Measurements from ENCODE around the gene IQCN.

DNA sequence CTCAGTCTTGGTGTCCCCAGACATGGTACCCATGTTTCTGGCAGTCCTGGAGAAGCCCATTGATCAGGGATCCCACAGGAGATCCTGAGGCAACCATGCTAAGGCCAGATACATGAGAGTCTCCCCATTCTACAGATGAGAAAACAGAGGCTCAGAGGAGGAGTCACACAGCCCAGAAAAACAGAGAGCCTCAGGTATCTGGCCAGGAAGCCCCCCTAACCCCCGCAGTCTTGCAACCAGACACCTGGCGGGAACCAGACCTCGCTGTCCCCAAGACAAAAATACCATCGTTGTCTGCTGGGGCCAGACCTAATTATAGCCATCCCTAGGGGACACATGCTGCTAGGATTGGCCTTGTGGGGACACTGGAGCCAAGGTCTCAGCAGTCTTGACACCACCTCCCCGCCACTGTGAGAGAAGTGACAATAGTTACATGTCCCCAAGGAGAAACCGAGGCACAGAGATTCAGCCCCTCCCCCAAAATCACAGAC, 46.4 kb downstream of the IQCN start:
- TF ChIP-seq, protein P1, sequence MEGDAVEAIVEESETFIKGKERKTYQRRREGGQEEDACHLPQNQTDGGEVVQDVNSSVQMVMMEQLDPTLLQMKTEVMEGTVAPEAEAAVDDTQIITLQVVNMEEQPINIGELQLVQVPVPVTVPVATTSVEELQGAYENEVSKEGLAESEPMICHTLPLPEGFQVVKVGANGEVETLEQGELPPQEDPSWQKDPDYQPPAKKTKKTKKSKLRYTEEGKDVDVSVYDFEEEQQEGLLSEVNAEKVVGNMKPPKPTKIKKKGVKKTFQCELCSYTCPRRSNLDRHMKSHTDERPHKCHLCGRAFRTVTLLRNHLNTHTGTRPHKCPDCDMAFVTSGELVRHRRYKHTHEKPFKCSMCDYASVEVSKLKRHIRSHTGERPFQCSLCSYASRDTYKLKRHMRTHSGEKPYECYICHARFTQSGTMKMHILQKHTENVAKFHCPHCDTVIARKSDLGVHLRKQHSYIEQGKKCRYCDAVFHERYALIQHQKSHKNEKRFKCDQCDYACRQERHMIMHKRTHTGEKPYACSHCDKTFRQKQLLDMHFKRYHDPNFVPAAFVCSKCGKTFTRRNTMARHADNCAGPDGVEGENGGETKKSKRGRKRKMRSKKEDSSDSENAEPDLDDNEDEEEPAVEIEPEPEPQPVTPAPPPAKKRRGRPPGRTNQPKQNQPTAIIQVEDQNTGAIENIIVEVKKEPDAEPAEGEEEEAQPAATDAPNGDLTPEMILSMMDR (IDR thresholded peaks at IDR 0.05): no peak
- no peak for TF ChIP-seq ZFX (IDR thresholded peaks at IDR 0.05; ENCODE audit: borderline replicate concordance)

All from 22Rv1 (cell line).